CD14-positive monocyte (primary cell): ENCODE measurements around the gene PPP1R1C. TPM values are rescaled to one million over a fixed set of nuclear protein-coding genes. Genes with fewer than 3 reads are reported as not detected.

Experiments
- DNase-seq, 3 donors: peaks; one replicate each; pipeline ENCODE4 v3.0.0-alpha.2; 2011 to 2022
- H2AFZ ChIP-seq: 2 replicates; pipeline ENCODE4 v1.6.0; 2012; ENCODE audit warnings: mild to moderate bottlenecking, low read depth, low read length, inconsistent platforms; ENCODE audit not compliant: insufficient read depth, poor library complexity, severe bottlenecking
- H3K27ac ChIP-seq, 2 donors: 1 replicate in 1 of 2; 2 replicates in 1 of 2; pipeline ENCODE4 v1.5.1; 2012 to 2013; ENCODE audit warnings: low read length in 2 of 2, control low read depth in 1 of 2, inconsistent platforms in 1 of 2, low read depth in 1 of 2, mild to moderate bottlenecking in 1 of 2
- H3K27me3 ChIP-seq, 2 donors: one replicate each; pipeline versions ENCODE4 v1.6.0 to v1.6.1; 2011 to 2013; ENCODE audit warnings: low read length in 2 of 2; ENCODE audit not compliant: control insufficient read depth in 2 of 2, insufficient read depth in 2 of 2
- H3K36me3 ChIP-seq, 2 donors: replicated peaks in 1 of 2; 1 replicate in 1 of 2; 2 replicates in 1 of 2; pipeline versions ENCODE4 v1.5.1 to v1.6.1; 2012 to 2013; ENCODE audit warnings: low read length in 2 of 2, control low read depth in 1 of 2, inconsistent platforms in 1 of 2, mild to moderate bottlenecking in 1 of 2; ENCODE audit not compliant: insufficient read depth in 2 of 2, control insufficient read depth in 1 of 2
- H3K4me1 ChIP-seq, 2 donors: 1 replicate in 1 of 2; 2 replicates in 1 of 2; pipeline versions ENCODE4 v1.5.1 to v1.6.1; 2012 to 2013; ENCODE audit warnings: low read length in 2 of 2, control low read depth in 1 of 2, inconsistent platforms in 1 of 2, mild to moderate bottlenecking in 1 of 2, moderate library complexity in 1 of 2; ENCODE audit not compliant: insufficient read depth in 2 of 2, control insufficient read depth in 1 of 2
- H3K4me2 ChIP-seq: replicated peaks from 2 replicates; pipeline ENCODE3; 2012; ENCODE audit warnings: low read length, moderate library complexity, mild to moderate bottlenecking; ENCODE audit not compliant: poor library complexity, severe bottlenecking; ENCODE audit errors: extremely low read depth
- H3K4me3 ChIP-seq, 3 experiments: fragments of 200-600 bp in 1 of 3; sonication (generic) in 1 of 3; replicated peaks in 1 of 3; 1 replicate in 2 of 3; 2 replicates in 1 of 3; pipeline ENCODE4 v1.5.1; 2011 to 2013; ENCODE audit warnings: low read length in 3 of 3, mild to moderate bottlenecking in 3 of 3, control low read depth in 2 of 3, low read depth in 2 of 3, inconsistent platforms in 1 of 3, moderate library complexity in 1 of 3
- H3K79me2 ChIP-seq: 2 replicates; pipeline ENCODE4 v1.6.0; 2012; ENCODE audit warnings: mild to moderate bottlenecking, control low read depth, inconsistent platforms, low read length, moderate library complexity; ENCODE audit not compliant: insufficient read depth
- H3K9ac ChIP-seq: 2 replicates; pipeline ENCODE4 v1.6.0; 2017; ENCODE audit warnings: low read length, mild to moderate bottlenecking; ENCODE audit not compliant: insufficient read depth, poor library complexity, severe bottlenecking
- H3K9me3 ChIP-seq, 2 donors: replicated peaks in 1 of 2; 1 replicate in 1 of 2; 2 replicates in 1 of 2; pipeline versions ENCODE4 v1.5.1 to v1.6.1; 2012 to 2013; ENCODE audit warnings: low read length in 2 of 2, control low read depth in 1 of 2; ENCODE audit not compliant: control insufficient read depth in 1 of 2, insufficient read depth in 1 of 2
- H4K20me1 ChIP-seq: 2 replicates; pipeline ENCODE4 v1.6.0; 2012; ENCODE audit warnings: mild to moderate bottlenecking, low read length, control low read depth, moderate library complexity; ENCODE audit not compliant: insufficient read depth
- H3K27ac Mint-ChIP-seq, 7 donors: one replicate each; pipeline ENCODE4 v1.8.0; 2020; ENCODE audit warnings: mild to moderate bottlenecking in 7 of 7, mixed read lengths in 7 of 7, moderate library complexity in 6 of 7, inconsistent platforms in 2 of 7
- H3K27me3 Mint-ChIP-seq, 3 donors: one replicate each; pipeline ENCODE4 v1.8.0; 2021 to 2022; ENCODE audit warnings: low read depth in 3 of 3, mild to moderate bottlenecking in 3 of 3, mixed read lengths in 3 of 3, moderate library complexity in 3 of 3, inconsistent platforms in 1 of 3
- H3K36me3 Mint-ChIP-seq, 2 donors: one replicate each; pipeline ENCODE4 v1.8.0; 2020; ENCODE audit warnings: mixed read lengths in 2 of 2, inconsistent platforms in 1 of 2, mild to moderate bottlenecking in 1 of 2
- H3K4me1 Mint-ChIP-seq: one replicate; pipeline ENCODE4 v1.8.0; 2020; ENCODE audit warnings: mild to moderate bottlenecking, mixed read lengths
- H3K4me3 Mint-ChIP-seq, 2 donors: one replicate each; pipeline ENCODE4 v1.8.0; 2020; ENCODE audit warnings: mild to moderate bottlenecking in 2 of 2, mixed read lengths in 2 of 2, moderate library complexity in 1 of 2
- H3K9me3 Mint-ChIP-seq, 7 donors: one replicate each; pipeline ENCODE4 v1.8.0; 2020 to 2022; ENCODE audit warnings: mixed read lengths in 7 of 7, mild to moderate bottlenecking in 6 of 7, moderate library complexity in 6 of 7, inconsistent platforms in 2 of 7
- CTCF ChIP-seq: fragments of 200-600 bp; IDR thresholded peaks from one replicate; pipeline ENCODE4 v1.8.0; 2022; ENCODE audit warnings: antibody characterized with exemption, mild to moderate bottlenecking
- WGBS: methylation state at CpG from one replicate; pipeline ENCODE4 v1.1.5; 2013; ENCODE audit warnings: missing lambda C conversion rate; ENCODE audit not compliant: insufficient coverage; 5-methylcytosine and 5-hydroxymethylcytosine counted together
- intact Hi-C, 2 donors: fragments of 100-400 bp; cut with micrococcal nuclease; formaldehyde crosslinking; loops; one replicate each; pipeline versions ENCODE4 v1.15.0 to v1.15.1; 2023
- polyA plus RNA-seq, 3 donors: library from polyadenylated mRNA; depleted of rRNA in 1 of 3; unstranded in 2 of 3; stranded (reverse) in 1 of 3; fragments of 300-500 nt in 2 of 3; fragments of >200 nt in 1 of 3; fragmentation: Illumina TruSeq in 2 of 3; gene quantifications; 1 replicate in 2 of 3; 2 replicates in 1 of 3; pipeline ENCODE4 v1.2.3, GENCODE V29; 2012 to 2021

Gene PPP1R1C
- polyA plus RNA-seq, 3 donors = not detected

- DNase-seq = no peak
- no peak overlapping the region for H3K4me3 ChIP-seq
- H4K20me1 ChIP-seq = no peaks in the 10 kb centered on the region
- H3K4me1 ChIP-seq = no peaks in the 10 kb centered on the region
- Mint-ChIP-seq H3K27me3 (no peaks in the 10 kb centered on the region), H3K36me3 (no peaks in the 10 kb centered on the region), H3K4me1 (no peaks in the 10 kb centered on the region), H3K27ac (no peak overlapping the region), H3K9me3 (peaks cover 0 to 11% (median 3%) of the 10 kb centered on the region in 7 donors), H3K4me3 (no peak overlapping the region)
- no peaks in the 10 kb centered on the region for H3K36me3 ChIP-seq
- 100% methylated on average over 1 of the region's 2 CpGs for WGBS
- no peak overlapping the region for H3K9ac ChIP-seq
- no peaks in the 10 kb centered on the region for H3K9me3 ChIP-seq
- intact Hi-C loops = no loop called here
- no peak overlapping the region for H3K4me2 ChIP-seq
- TF ChIP-seq CTCF = no peak
- H2AFZ ChIP-seq = no peak overlapping the region
- H3K27ac ChIP-seq = no peak overlapping the region
- no peaks in the 10 kb centered on the region for H3K79me2 ChIP-seq
- no peaks in the 10 kb centered on the region for H3K27me3 ChIP-seq
Observed at GRCh38 chr2:182031956-182032355, 46.3 kb downstream of the PPP1R1C start.

GRCh38 chr2:182033449-182033848, 47.8 kb downstream of the PPP1R1C start:
- no peak overlapping the region for H3K4me3 ChIP-seq
- no peak overlapping the region for H3K4me2 ChIP-seq
- no peaks in the 10 kb centered on the region for H3K27me3 ChIP-seq
- H3K9ac ChIP-seq = no peak overlapping the region
- no peaks in the 10 kb centered on the region for H3K9me3 ChIP-seq
- intact Hi-C loops = no loop called here
- H4K20me1 ChIP-seq = no peaks in the 10 kb centered on the region
- no peak for DNase-seq
- H2AFZ ChIP-seq = no peak overlapping the region
- no peak overlapping the region for H3K27ac ChIP-seq
- Mint-ChIP-seq H3K4me1 (no peaks in the 10 kb centered on the region), H3K9me3 (peaks cover 0 to 8% (median 4%) of the 10 kb centered on the region in 7 donors), H3K4me3 (no peak overlapping the region), H3K27ac (no peak overlapping the region), H3K36me3 (no peaks in the 10 kb centered on the region), H3K27me3 (no peaks in the 10 kb centered on the region)
- H3K79me2 ChIP-seq = no peaks in the 10 kb centered on the region
- H3K4me1 ChIP-seq = no peaks in the 10 kb centered on the region
- no peaks in the 10 kb centered on the region for H3K36me3 ChIP-seq
- no peak for TF ChIP-seq CTCF
- WGBS = 100% methylated on average over 2 of the region's 3 CpGs
